Activated T-cell treated with anti-CD3 and anti-CD28 coated beads, Interleukin-2, amount 50 U/mL, for 72 hours (primary cell): ENCODE data around the gene CYFIP2. TPM values are rescaled to one million over a fixed set of nuclear protein-coding genes. Genes with fewer than 3 reads are reported as not detected.

ENCODE experiments used
- ATAC-seq, 2 donors: fragments of 150-1000 bp; cut with Tn5 transposase; replicated peaks in 1 of 2; 2 replicates each; pipeline ENCODE4 v1.10.0; 2021; ENCODE audit warnings: moderate library complexity in 2 of 2, mild to moderate bottlenecking in 1 of 2
- DNase-seq, 2 donors: peaks; one replicate each; pipeline ENCODE4 v3.0.0; 2021 to 2022; ENCODE audit warnings: mixed read lengths in 1 of 2
- H3K27ac Mint-ChIP-seq: one replicate; pipeline ENCODE4 v1.8.0; 2022; ENCODE audit warnings: mild to moderate bottlenecking, moderate library complexity, mixed read lengths
- H3K27me3 Mint-ChIP-seq: one replicate; pipeline ENCODE4 v1.8.0; 2022; ENCODE audit warnings: low read depth, mixed read lengths
- H3K36me3 Mint-ChIP-seq, 2 donors: one replicate each; pipeline ENCODE4 v1.8.0; 2022; ENCODE audit warnings: mixed read lengths in 2 of 2, mild to moderate bottlenecking in 1 of 2; ENCODE audit not compliant: insufficient read depth in 2 of 2
- H3K4me1 Mint-ChIP-seq: one replicate; pipeline ENCODE4 v1.8.0; 2022; ENCODE audit warnings: low read depth, mixed read lengths
- H3K4me3 Mint-ChIP-seq, 2 donors: one replicate each; pipeline ENCODE4 v1.8.0; 2022; ENCODE audit warnings: mild to moderate bottlenecking in 2 of 2, mixed read lengths in 2 of 2, moderate library complexity in 2 of 2
- H3K9me3 Mint-ChIP-seq, 2 donors: one replicate each; pipeline ENCODE4 v1.8.0; 2022; ENCODE audit warnings: mixed read lengths in 2 of 2
- total RNA-seq, 2 donors: library from RNA; stranded (reverse); gene quantifications; one replicate each; pipeline ENCODE4 v1.2.3, GENCODE V29; 2022

CYFIP2 gene
- total RNA-seq, 2 donors from 2014 or later = 235 to 288 TPM

DNA sequence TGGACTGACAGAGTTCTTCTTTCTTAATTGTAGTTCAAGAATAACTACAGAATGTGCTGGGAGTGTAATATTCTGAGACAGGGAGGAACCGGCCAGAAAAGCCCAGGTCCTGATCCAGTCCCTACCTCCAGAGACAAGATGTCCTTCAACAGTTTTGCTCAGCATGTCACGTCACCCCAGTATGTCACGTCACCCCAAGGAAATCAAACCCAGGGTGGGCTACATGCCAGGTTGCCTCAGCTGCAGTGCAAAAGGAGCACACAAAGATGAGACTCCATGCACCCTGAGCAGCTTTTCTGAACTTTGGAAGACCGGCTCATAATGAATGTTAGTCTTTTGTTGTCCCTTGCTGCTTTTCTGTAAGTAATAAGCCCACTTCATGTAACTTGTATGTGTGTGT is 168.2 kb downstream of the CYFIP2 start:
- DNase-seq (no peak), ATAC-seq (no peak)
- Mint-ChIP-seq H3K27me3 (peaks cover under 1% of the 10 kb centered on the region), H3K4me3 (no peak overlapping the region), H3K27ac (no peak overlapping the region), H3K36me3 (peaks cover 1 to 3% of the 10 kb centered on the region in 2 donors), H3K4me1 (peaks cover 9% of the 10 kb centered on the region), H3K9me3 (no peaks in the 10 kb centered on the region)

DNA sequence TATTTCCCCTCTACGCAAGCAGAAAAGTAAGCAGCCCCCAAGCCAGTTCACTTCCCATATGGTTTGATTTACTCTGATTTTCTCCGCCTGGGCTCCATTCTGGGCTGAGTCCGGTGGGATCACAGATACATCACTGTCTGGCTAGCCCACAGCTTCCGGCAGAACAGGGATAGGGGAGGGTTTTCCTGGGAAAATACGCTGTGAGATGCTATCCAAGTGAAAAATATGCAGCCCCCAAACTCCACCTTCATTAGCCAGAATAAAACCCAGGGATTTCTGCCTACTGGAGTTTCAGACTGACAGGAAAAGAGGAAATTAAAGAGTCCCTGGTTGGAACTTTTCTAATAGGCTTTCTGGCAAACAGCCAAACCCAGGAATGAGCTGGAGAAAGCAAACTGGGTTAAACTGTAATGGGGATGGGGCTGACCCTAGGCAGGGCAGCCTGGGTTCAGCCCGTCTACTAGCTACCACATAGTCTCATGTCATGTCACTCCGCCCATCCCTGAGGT is 177.2 kb downstream of the CYFIP2 start:
- DNase-seq (no peak), ATAC-seq (no peak)
- peaks cover 0 to 3% of the 10 kb centered on the region in 2 donors for H3K9me3 Mint-ChIP-seq
- H3K36me3 Mint-ChIP-seq = peaks cover 0 to 2% of the 10 kb centered on the region in 2 donors
- H3K27ac Mint-ChIP-seq = no peak overlapping the region
- H3K27me3 Mint-ChIP-seq = no peaks in the 10 kb centered on the region
- H3K4me3 Mint-ChIP-seq = no peak overlapping the region
- H3K4me1 Mint-ChIP-seq = no peaks in the 10 kb centered on the region

DNA sequence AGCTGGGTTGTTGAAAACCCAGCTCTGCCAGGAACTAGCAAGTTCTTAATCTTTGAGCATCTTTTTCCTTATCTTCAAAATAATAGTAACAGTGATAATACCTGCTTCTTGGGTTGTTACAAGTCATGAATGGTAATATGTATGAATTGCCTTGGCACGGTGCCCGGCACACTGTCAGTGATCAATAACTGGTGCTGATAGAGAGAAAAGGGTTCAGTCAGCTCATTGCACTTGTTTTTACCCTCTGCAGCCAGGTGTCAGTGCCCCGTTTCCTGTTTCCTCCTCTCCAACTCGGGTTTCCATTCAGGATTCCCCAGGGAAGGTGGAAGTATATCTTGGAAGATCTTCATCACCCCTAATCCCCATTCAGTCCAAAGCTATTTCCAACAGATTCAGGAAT is 178.3 kb downstream of the CYFIP2 start:
- no peak overlapping the region for H3K4me3 Mint-ChIP-seq
- no peak overlapping the region for H3K27ac Mint-ChIP-seq
- DNase-seq = no peak
- H3K4me1 Mint-ChIP-seq = no peaks in the 10 kb centered on the region
- ATAC-seq = no peak
- H3K27me3 Mint-ChIP-seq = no peaks in the 10 kb centered on the region
- H3K36me3 Mint-ChIP-seq = peaks cover 0 to 2% of the 10 kb centered on the region in 2 donors
- peaks cover 0 to 3% of the 10 kb centered on the region in 2 donors for H3K9me3 Mint-ChIP-seq

Other genes starting within 250 kb of the CYFIP2 start
- gene HAVCR1, start 207.0 kb upstream of the CYFIP2 start, total RNA-seq = 1 to 10 TPM; 2.6 to 2.7 TPM
- 10 to 100 TPM; 19.7 to 30.2 TPM for gene HAVCR2, start 157.1 kb upstream of the CYFIP2 start, total RNA-seq
- gene MED7, start 123.3 kb upstream of the CYFIP2 start, total RNA-seq = 10 to 100 TPM; 12.7 to 16.7 TPM
- gene GARIN3, start 99.9 kb upstream of the CYFIP2 start, total RNA-seq = under 1 TPM; 0.22 to 0.39 TPM
- gene ITK, start 85.3 kb upstream of the CYFIP2 start, total RNA-seq = 100 to 1,000 TPM; 289 to 314 TPM
- gene NIPAL4, start 194.1 kb downstream of the CYFIP2 start, total RNA-seq = 1 to 10 TPM; 3.1 to 5.9 TPM